GM18951 (cell line): ENCODE measurements around the gene LAT.

ENCODE experiments used
- POLR2A ChIP-seq: IDR thresholded peaks from 4 replicates; pipeline ENCODE4 v1.6.1; 2011; ENCODE audit warnings: mild to moderate bottlenecking; ENCODE audit not compliant: insufficient read length, insufficient read depth; ENCODE audit errors: extremely low read depth
- in situ Hi-C: fragments of 300-500 bp; cut with MboI; formaldehyde crosslinking; loops from one replicate; pipeline ENCODE4 v1.12.0; 2022; ENCODE audit warnings: low sequenced_read_pairs, mixed read lengths, inconsistent platforms; ENCODE audit not compliant: unreplicated experiment

The LAT gene

DNA sequence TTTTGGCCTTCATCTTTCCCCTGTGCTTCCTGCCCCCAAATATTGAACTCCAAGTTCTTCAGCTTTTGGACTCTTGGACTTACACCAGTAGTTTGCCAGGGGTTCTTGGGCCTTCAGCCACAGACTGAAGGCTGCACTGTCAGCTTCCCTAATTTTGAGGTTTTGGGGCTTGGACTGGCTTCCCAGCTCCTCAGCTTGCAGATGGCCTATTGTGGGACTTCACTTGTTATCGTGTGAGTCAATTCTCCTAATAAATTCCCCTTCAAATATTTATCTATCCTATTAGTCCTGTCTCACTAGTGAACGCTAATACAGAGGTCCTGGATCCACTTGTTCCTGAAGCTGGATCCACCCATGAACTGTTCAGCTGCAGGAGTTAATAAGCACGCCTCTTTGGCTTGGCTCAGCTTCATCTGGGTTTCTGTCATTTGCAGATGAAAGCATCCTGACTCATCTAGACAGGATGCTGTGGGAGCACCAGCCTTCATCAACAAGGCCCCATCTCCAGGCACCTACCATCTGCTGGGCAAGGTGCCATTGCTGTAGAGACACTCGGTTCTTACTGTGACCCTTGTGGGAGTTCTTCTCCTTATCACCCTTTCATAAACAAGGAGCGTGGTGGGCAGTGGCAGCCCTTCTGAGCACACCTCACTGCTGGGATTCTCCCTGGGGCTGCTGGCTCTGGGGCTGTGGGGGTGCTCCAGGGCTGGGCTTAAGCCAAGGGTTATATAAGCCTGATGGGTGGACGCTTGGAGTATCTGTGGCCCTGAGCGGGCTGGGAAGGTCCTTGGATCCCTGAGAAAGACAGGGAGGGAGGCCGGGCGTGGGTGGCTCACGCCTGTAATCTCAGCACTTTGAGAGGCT lies 23.1 kb downstream of the LAT start:
- no peak for TF ChIP-seq POLR2A
- in situ Hi-C loops = no loop called here

DNA sequence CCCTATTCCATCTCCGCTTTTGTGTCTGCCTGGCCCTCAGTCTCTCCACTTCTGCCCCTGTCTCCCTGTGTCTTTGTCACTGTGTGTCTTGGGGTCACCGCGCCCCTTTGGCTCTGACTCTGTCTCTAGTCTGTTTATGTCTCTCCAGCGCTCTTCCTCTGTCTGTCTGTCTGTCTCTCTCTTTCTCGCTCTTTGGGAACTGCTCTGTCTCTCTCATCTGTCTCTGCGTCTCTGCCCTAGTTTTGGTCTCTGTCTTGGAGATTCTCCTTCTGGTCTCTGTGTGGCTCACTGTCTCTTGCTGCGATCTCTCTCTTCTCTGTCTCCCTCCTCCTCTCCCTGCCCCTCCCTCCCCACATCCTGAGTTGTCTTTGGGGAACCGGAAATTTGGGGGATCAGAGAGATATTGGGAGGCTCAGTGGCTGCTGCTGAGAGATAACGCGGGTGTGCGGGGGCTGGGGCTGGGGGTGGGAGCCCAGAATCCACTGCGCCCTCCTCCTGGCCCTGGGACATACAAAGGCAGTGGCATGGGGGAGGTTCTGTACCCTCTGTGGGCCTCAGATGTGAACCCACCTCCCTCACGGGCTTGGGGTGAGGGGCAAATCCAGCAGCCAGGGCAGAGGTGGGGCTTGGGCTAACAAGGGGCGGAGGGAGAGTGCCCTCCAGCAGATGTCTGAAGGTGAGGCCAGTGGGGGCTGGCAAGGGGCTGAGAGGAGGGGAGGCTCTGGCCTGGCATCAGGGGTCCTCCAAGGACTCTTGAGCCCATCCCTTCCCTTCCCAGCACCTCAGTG lies 24.4 kb downstream of the LAT start:
- TF ChIP-seq POLR2A = no peak
- in situ Hi-C loops = no loop called here

DNA sequence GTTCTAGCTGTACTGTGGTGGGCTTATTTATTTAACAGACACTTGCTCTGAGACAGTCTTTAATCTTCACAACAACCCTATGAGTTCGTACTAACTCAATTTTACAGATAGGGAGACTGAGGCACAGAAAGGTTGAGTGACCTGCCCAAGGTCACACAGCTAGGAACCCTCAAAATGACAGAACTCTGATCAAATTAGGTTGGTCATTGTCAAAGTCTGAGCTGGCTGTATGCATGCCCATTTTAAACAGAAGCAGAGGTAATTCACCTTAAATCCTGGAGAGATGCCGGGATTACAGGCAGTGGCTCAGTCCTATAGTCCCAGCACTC lies 24.9 kb downstream of the LAT start:
- in situ Hi-C loops = no loop called here
- TF ChIP-seq POLR2A = no peak

DNA sequence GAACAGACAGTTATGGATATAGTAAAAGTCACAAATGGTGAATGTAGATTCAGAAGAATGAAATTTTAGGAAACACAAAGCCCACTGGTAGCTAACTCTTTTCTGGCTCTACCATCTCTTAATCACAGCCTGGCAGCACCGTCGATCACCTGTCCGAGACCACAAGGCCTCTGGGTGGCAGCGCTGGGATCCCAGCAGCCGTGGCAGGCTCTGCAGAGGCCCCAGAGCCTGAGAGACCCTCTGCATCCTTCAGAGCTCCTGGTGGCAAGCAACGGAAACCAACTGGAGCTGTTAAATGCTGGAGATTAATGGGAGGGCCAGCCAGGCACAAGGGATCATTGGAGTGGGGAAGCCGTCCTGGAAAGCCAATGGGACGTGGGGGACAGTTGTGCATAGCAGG lies 26.3 kb downstream of the LAT start:
- no peak for TF ChIP-seq POLR2A
- in situ Hi-C loops = no loop called here

DNA sequence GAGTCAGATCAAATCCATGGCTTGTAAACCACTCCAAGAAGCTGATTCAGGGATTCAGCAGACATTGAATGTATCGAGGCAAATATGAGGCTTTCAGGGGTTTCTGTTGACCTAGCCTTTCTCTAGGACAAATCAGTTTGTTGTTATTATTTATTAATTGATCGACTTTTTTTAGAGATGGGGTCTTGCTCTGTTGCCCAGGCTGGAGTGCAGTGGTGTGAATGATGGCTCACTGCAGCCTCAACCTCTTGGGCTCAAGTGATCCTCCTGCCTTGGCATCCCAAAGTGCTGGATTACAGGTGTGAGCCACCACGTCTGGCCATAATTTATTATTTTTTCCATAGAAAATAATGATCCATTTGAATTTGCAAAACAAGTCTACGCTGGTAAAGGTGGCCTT lies 27.0 kb downstream of the LAT start:
- in situ Hi-C loops = no loop called here
- no peak for TF ChIP-seq POLR2A

DNA sequence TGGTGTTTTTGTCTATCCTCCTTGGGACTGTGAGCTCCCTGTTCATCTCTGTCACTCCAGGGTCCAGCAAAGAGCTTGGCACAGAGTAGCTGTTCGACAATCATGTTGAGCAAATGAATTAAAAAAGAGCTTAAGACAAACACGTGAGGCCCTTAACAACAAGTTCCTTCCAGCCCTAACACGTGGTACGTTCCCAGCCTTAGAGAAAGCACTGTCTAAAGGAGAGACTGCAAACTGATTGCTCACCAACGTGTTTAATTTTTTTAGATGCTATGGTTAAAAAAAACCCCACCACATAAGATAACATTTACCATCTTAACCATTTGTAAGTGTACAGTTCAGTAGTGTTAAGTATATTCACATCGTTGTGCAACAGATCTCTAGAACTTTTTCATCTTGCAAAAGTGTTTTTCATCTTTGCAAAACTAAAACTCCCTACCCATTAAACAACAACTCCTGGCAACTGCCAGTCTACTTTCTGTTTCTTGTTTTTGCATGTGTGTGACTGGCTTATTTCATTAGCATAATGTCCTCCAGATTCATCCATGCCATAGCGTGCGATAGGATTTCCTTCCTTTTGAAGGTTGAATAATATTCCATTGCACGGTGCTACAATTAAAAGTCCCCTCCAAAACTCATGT lies 28.2 kb downstream of the LAT start:
- TF ChIP-seq POLR2A = no peak
- in situ Hi-C loops = no loop called here

DNA sequence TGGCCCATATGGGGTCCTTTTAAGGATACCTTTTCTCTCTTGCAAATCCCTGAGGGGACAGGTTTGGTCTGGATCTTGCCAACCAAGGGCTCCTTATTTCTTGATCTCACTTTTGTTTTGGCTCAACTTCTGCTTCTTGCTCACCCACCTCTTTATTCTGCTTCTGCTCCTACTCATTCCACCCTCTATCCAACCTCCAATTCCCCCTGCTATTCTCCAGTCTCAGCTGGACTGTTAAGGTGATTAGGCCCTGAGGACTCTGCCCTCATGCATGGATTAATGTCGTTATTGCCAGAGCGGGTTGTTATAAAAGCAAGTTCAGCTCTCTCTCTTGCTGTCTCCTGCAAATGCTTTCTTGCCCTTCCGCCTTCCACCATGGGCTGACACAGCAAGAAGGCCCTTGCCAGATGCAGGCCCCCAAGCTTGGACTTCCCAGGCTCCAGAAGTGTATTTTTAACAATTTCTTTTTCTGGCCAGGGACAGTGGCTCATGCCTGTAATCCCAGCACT lies 29.8 kb downstream of the LAT start:
- in situ Hi-C loops = no loop called here
- TF ChIP-seq POLR2A = no peak

DNA sequence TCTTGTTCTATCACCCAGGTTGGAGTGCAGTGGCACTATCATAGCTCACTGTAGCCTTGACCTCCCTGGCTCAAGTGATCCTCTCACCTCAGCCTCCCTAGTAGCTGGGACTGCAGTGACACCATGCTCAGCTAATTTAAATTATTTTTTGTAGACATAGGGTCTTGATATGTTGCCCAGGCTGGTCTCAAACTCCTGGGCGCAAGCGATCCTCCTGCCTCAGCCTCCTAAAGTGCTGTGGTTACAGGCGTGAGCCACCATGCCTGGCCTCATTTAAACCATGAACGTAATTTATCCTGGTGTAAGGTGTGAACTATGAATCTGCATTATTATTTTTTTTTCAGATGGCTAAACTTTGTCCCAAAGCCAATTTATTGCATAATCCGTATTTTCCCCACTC lies 37.3 kb downstream of the LAT start:
- in situ Hi-C loops = no loop called here
- TF ChIP-seq POLR2A = no peak

DNA sequence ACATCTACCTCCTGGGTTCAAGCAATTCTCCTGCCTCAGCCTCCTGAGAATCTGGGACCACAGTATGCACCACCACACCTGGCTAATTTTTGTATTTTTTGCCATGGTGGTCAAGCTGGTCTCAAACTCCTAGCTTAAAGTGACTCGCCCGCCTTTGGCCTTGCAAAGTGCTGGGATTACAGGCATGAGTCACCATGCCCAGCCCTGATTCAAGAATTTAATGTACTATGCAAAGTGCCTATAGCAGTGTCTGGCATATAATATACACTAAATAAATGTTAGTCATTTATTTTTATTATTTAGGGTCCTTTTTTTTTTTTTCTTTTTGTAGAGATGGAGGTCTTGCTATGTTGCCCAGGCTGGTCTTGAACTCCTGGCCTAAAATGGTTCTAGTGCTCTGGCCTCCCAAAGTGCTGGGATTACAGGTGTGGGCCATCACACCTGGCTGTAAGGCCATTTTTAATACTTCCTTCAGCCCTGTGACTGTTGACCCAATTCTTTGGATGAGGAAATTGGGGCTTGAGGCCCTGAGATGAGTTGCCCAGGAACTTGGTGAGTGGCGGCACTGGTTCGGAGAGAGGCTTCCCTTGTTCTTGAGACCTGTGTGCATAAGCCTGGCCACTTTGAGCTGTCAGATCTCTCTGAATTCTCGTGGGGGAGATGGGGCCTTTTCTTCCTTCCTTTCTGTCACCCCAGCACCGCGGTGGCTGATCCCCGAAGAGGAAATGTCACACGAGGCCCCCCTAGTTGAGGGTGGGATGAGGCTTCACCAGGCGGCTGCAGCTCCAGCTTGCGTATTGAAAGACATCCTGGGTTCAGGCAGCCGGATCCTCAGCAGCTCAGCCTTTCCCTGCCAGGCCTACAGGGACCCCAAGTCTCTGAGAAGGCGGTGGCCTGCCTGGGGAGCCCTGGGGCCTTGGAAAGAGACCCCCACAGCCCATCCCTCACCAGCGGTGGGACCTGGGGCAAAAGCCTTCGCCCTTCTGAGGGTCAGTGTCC lies 38.7 kb downstream of the LAT start:
- in situ Hi-C loops = no loop called here

DNA sequence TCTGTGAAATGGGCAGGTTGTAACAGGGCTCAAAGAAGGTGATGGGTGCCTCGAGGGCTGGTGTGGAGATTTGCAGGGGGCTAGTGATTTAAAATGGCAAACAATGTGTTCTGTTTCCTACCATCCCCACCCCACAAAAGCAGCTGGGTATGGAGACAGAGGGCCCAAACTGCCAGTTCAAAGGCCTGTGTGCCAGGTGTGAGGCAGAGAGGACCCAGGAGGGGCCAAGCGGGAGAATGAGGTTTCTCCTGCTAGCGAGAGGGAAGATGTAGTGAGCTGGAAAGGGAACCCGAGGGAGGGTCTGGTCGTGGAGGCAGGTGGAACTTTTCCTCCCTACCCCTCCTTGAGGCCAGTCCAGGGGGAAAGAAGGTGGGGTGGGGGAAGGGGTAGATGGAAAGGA lies 39.4 kb downstream of the LAT start:
- TF ChIP-seq POLR2A = no peak
- in situ Hi-C loops = no loop called here

More for the DNA sequence above, 38.7 kb downstream of the LAT start:
- TF ChIP-seq POLR2A = no peak

DNA sequence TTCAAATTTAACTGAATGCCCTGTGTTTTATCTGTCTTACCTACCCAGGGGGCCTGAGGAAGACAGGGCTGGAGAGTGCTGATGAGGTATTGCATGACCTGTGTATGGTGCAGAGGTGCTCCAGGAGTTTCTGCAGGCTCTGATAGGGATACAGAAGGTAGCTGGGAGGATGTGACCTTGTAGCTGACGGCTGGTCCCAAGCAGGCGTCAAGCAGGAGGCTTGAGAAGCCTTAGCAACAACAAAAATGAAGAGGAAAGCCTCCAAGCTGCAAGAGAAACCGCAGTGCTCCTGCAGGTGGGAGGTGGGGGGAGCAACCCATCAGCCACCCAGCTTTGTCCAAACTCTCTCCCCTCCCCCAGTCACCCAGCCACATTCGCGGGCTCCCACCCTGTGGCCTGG lies 40.4 kb downstream of the LAT start:
- no peak for TF ChIP-seq POLR2A

DNA sequence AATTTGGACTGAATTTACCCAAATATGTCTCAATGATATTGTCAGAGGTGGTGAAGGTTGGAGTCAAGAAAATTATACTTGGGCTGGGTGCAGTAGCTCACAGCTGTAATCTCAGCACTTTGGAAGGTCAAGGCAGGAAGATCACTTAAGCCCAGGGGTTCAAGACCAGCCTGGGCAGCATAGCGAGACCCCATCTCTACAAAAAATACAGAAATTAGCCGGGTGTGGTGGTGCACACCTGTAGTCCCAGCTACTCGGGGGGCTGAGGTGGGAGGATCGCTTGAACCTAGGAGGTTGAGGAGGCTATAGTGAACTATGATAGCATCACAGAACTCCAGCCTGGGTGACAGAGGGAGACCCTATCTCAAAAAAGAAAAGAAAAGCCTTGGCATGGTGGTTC lies 40.9 kb downstream of the LAT start:
- in situ Hi-C loops = no loop called here
- TF ChIP-seq POLR2A = no peak

More for the DNA sequence above, 40.4 kb downstream of the LAT start:
- in situ Hi-C loops = no loop called here

DNA sequence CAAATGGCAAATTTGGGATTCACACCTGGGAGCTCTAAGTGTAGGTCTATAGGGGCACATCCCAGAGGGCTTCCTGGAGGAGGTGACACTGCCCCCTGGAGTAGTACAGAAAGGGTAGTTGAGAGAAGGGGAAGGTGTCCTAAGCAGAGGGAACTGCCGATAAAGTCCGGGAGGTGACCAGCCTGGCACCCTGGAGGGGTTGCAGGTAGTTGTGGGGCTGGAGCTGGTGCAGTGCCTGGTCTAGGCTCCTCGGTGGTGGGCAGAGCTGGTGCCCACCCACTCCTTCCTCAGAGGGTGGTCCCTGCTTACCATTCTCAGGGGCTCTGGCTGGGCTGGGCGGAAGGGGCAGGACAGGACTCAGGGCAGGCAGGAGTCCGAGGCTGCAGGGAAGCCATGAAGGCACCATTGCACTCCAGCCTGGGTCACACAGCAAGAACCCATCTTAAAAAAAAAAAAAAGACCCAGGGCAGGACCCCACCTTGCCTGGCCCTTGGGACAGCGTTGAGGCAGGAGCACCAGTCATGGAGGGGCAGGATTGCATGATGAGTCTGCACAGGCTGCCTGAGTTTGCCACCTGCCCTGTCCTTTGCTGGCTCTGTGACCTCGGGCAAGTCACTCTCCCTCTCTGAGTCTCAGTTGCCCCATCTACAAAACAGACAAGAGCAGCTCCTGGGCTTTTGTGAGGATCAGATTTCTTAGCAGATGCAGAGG lies 43.8 kb downstream of the LAT start:
- in situ Hi-C loops = no loop called here
- no peak for TF ChIP-seq POLR2A
